ENCODE results near the gene SMAD3.

The SMAD3 gene

DNA sequence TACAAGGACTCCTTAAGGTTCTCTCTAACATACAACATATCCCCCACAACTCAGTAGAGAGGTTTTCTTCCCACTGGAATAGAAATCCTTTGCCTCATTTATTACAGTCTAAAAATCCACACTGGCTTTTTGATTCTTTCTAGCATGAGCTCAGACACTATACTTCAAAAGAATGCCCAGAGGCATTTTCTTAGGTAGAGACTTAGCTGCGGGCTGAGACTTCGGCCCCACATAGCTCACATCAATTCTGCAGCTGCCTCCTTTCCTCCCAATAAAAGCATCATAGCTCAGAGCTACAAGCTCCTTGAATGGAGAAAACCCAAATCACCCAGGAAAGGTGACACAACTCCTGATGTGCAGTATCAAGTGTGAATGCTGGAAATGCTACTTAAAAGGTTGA lies 136.7 kb downstream of the SMAD3 start:
- DNase-seq, result no peak

DNA sequence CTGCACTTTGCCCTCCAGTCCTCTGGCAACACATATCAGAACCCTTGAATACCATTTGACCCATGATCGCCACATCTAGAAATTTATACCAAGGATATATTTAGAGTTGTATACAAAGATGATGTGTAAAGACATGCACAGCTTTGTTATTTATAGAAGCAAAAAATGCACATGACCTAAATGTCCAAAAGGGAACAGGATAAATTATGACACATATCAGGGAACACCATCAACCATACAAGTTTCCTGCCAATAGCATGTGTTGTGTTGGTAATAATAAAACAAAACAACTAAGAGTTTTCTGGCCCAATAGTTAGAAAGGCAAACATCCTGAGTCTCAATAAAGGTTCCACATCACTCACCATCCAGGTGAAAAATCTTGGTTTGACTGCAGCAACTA lies 137.6 kb downstream of the SMAD3 start:
- no peak for DNase-seq

DNA sequence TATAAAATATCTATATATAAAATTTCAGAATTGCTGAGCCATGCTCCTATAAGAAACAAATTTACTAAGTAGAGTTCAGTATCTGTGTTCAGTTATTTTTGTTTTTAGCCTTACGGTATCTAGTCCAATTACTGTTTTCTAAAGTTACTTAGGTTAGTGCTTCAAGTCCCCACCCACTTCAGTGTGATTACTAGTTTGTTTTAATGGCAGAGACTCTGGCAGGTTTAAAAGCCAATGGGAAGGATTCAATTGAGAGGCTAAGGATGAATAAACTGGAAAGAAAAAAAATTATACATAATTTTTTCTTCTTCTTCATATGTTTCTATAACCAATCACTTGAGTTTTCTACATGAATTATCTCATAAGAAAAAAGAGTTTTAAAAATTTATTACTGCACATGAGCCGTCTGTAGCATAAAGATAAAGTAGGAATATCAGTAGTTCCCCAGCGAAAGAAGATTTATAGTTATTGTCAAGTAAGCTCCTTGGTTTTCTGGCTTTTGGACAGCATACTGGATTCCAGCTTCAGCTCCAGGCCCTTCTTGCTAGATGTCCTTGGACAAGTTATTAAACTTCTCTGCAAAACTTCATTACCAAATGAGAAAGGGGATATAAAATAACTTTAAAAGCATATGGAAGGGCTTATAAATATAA lies 142.3 kb downstream of the SMAD3 start:
- no peak for DNase-seq

DNA sequence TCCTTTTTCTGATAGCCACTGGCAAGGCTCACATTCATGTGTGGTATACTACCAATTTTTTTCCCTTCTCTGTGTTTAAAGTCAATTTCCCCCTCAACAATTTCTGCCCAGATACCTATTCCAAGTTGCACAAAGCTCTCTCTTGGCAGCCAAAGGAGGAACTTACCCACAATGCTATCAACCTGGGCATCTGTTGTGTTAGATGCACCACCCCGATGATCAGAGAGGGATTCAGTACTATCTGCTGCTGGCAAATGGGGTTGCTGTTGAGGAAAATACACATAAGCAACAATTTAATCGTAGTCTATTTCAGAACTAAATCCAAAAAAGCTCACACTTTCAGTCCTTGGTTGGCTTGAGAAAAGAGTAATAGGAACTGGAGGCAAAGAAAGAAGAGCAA lies 143.0 kb downstream of the SMAD3 start:
- DNase-seq, result no peak

DNA sequence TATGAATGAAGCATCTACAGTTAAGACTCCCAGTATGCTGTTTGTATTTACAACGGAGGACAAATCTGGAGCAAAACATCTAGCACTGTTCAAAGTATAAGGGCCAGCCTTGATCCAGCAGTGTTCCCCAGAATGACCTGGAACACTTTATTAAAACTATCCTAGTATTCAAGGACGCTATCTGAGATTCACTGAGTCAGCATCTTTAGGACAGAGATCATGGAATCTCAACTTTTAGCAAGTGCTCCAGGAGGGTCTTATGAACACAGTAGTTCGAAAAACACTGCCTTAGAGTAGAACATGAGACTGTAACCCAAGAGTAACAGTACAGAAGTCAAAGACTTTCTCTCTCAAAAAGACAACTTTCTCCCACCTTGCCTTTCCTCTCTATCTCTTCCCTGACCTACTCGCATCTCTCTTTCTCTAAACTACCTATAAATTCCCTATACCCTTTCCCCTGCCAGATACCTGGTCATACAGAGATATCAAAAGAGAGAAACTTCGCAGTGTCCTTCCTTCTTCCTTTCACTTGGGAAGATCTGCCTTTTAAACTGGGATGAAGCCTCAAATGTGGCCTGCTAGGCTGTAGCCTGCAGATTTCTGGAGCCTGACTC lies 145.3 kb downstream of the SMAD3 start:
- no peak for DNase-seq

DNA sequence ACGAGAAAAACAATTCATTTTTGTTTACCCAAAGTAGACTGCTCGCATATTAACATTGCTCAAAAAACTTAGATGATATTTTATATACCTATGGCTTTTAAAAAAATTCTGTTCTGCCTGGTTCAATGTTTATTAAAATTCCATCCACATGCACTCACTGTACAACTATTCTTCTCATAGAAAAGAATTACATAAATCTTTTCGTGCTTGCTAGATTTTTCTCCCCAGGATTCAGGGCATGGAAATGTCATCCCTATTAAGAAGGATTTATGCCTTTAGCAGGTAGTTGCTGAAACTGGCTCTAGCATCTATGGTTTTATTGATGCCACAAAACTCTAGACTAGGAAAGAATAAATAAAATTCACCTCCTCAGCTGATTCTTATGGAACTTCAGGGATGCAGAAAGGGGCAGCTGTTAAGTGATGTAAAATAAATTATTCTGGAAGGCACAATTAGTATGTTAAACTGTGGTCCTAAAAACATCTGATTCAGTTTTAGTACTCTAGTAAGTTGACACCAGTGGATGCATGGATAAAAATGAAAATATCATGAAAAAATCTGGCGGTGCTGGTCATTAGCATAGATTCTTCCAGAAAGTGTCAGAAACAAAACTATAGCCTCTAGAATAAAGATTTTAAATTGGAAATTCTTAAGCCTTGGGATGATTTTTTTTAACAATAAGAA lies 147.4 kb downstream of the SMAD3 start:
- no peak for DNase-seq

DNA sequence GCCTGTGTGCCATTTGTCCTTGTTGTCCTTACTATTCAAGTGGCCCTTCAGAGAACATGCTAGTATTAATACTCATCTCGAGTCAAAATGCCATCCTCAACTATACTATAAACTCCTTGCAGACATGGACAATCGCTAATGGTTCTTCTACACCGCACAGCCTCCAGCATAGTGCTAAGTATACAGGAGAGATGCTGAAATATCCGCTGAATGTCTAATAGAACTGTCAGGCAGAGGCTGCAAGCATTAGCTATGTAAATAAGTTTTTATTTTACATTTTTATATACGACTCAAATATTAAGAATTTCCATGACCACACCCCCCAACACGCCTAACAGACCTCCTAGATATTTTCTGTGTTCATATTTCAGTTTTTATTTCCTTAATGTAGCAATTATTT lies 149.7 kb downstream of the SMAD3 start:
- DNase-seq, result no peak

GRCh38 chr15:67216859-67217258 lies 151.5 kb downstream of the SMAD3 start:
- no peak for DNase-seq

DNA sequence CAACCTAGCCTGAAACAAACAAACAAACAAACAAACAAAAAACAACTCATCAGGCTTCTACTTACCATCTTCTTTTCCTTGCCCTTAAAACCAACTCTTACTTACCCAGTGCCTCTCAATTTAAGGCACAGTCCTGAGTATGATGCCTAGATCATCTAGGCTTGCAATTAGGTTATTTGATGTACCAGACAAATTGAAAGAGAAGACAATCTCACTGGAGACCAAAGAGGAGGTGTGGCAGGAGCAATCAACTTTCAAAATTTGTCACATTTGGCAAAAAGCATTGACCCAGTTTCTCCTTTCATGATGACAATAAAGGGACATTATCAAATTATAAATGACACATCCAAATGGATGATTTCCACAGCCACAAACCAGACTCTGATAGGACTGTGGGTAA lies 153.0 kb downstream of the SMAD3 start:
- DNase-seq, result no peak

DNA sequence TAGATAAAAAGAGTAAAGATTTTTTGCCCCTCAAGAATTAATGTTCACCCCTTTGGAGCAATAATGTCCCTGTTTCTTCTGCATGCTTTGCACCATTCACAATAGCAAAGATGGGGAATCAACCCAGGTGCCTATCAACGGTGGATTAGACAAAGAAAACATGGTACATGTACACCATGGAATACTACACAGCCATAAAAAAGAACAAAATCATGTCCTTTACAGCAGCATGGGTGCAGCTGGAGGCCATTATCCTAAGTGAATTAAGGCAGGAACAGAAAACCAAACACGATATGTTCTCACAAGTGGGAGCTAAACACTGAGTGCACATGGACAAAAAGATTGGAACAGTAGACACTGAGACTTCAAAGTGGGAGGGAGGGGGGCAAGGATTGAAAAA lies 153.9 kb downstream of the SMAD3 start:
- no peak for DNase-seq

- no peak for DNase-seq
Measured at GRCh38 chr15:67224889-67225288, 159.5 kb downstream of the SMAD3 start.

DNA sequence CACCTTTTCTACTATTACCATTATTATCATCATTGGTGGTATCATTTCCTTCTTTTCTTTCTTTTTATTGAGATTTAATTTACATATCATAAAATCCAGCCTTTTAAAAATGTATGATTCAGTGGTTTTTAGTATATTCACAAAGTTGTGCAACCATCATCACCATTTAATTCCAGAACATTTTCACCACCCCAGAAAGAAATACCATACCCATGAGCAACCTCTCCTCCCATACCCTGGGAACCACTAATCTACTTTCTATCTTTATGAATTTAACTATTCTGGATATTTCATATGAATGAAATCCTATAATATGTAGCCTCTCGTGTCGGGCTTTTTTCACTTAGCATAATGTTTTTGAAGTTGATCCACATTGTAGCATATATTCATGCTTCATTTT lies 159.9 kb downstream of the SMAD3 start:
- DNase-seq, result no peak

GRCh38 chr15:67227431-67227830 lies 162.0 kb downstream of the SMAD3 start:
- DNase-seq, result no peak

- no peak for DNase-seq
Measured at GRCh38 chr15:67227846-67228245, 162.4 kb downstream of the SMAD3 start.

DNA sequence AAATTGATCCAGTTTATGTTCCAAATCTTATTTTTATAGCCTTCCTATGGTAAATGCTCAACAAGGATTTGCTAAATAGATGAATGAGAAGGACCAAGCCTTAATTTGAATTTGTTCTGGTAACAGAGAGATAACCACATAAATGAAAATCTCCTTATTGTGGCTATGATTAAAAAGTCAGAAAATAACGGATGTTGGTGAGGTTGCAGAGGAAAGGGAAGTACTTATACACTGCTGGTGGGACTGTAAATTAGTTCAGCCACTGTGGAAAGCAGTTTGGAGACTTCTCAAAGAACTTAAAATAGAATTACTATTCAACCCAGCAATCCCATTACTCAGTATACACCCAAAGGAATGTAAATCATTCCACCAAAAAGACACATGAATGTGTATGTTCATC lies 162.9 kb downstream of the SMAD3 start:
- DNase-seq, result no peak

- no peak for DNase-seq
Measured at GRCh38 chr15:67230504-67230903, 165.1 kb downstream of the SMAD3 start.

DNA sequence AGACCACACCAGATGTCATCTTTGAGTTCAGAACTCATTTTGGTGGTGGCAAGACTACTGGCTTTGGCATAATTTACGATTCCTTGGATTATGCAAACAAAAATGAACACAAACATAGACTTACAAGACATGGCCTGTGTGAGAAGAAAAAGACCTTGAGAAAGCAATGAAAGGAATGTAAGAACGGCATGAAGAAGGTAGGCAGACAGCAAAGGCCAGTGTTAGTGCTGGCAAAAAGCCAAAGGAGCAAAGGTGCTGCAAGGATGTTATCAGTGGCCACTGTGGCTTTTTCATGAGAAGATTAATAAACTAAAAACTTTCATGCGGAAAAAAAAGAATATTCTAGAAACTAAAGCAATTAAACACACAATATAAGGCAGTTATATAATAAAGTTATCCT lies 167.2 kb downstream of the SMAD3 start:
- no peak for DNase-seq

- no peak for DNase-seq
Measured at GRCh38 chr15:67240235-67241131, 175.1 kb downstream of the SMAD3 start.

DNA sequence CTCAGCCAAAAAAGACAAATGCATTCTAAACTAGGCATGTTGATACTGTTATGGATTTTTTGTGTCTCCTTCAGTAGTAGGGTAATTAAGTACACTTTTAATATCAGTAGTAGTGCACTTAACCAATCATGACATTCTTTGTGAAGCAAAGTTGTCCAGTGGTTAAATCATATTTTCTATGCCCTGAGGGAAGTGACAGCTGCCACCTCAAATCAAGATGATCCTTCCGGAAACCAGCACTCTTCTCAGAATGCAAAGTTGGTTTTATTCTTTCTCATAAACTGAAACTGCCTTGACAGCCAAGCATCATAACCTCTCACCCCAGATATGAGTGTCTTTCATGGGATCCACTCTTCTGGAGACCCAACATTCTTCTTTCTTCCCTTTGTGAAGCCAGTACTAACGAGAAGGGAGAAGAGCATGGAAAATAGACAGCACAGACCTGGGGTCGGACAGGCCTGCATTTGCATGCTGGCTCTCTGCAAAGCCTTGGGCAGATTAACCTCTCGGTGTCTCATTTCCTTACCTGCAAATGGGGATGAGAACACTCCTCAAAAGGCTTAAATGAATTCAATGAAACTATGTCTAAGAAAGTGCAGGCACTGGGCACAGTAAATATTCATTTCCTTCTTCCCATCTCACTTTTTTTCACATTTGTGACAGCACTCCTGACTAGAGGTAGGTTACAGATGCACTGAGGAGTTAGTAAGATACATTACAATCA lies 175.9 kb downstream of the SMAD3 start:
- DNase-seq, result no peak

GRCh38 chr15:67242708-67243111 lies 177.3 kb downstream of the SMAD3 start:
- no peak for DNase-seq

All from stimulated activated CD4-positive, alpha-beta T cell treated with anti-CD3 and anti-CD28 coated beads, Interleukin-4, amount 100 ng/mL, for 1 hour (primary cell).